HUDEP-2 (cell line): ENCODE results near the gene UPB1.
A peak's percentile ranks its signal among the peaks of the same experiment; 100 is the strongest.
"Not testable (repeated sequence)": the region's sequence is repeated elsewhere in the genome, so short reads cannot be mapped to it uniquely, and the experiment has no call there.

ENCODE experiments used
- DNase-seq, 76 experiments: peaks; one replicate each; lab custom pipeline; 2025; ENCODE audit not compliant: unreplicated experiment in 76 of 76; lab: John Stamatoyannopoulos, UW

The UPB1 gene

GRCh38 chr22:24474649-24475255 lies 20.4 kb upstream of the UPB1 start:
- DNase-seq, result no peak

GRCh38 chr22:24481641-24482040 lies 13.5 kb upstream of the UPB1 start:
- DNase-seq, result no peak

GRCh38 chr22:24482575-24482974 lies 12.6 kb upstream of the UPB1 start:
- no peak for DNase-seq

- DNase-seq, result no peak
Observed at GRCh38 chr22:24482998-24483397, 12.1 kb upstream of the UPB1 start.

DNA sequence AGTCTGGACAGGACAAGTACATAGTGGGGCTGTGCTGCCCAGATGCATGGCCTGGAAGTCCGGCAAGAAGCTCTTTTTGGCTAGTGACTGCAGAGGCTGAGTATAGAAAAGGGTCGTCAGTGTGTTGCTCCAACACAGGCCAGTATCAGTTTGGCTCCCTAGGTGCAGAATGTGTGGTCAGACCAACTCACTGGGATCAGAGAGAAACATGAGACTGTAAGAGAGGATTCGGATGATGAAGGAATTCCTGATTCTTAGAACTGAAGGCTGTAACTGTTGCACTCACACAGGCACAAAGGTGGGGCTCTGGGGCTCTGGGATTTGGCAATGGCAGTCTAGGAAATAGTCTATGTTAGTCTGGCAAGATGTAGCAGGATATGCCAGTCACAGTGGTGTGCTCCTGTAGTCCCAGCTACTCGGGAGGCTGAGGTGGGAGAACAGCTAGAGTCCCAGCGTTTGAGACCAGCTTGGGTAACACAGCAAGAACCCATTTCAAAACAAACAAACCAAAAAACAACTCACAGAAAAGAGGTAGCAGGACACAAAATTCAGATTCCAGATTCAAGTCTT lies 11.1 kb upstream of the UPB1 start:
- DNase-seq, result no peak

GRCh38 chr22:24485170-24485569 lies 10.0 kb upstream of the UPB1 start:
- DNase-seq, result no peak

DNA sequence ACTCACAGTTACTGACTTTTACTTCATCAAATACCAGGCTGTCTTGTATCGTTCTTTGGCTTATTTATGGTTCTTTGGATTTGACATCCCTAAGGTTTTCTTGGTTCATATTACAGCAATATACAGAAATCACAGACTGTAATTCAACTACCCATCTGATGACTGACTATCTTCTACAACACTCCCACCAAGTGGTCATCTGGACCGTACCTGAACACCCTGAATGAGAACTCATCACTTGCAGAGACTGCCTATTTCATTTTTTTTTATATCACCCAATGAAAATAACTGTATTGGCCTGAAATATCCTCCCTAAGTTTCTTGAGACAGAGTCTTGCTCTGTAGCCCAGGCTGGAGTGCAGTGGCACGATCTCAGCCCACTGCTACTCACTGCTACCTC lies 9.5 kb upstream of the UPB1 start:
- no peak for DNase-seq

DNA sequence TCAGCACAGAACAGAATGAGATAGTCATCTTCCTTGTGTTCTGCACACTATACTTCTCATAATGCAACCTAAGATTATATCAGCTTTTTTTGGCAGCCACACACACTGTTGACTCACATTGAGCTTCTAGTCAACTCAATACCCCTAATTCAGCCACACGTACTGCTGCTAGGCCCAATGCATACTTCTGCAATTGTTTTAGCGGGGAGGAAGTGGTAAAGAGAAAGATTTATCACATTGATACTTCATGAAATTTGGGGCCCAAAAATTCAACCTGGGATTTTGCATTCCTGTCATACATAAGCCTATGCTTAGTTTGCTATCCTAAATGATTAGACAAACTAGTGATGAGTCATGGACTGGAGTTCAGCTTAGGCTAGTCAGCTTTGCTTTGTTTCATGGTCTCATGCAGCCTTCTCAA lies 8.6 kb upstream of the UPB1 start:
- DNase-seq, result peak in 4 of 76 experiments; percentile 13 to 29 (median 17)

DNA sequence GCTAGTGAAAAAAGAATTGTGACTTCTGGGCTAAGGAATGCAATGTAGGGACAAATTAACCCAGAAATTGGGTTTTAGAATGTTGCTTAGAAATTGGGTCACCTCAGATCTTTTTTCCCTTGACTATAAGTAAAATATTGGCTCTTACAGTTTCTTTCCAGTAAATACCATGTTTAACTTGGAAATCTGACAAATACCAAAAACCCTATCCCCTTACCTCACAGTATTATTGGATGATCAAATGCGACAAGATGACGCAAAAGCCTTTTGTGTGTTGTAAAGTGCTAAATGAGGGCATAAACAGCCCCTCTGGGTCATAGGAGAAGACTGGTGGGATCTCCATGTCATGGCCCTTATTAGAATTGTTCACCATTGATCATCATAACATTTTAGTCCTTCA lies 6.1 kb upstream of the UPB1 start:
- no peak for DNase-seq

- DNase-seq, result not testable (repeated sequence)
Observed at GRCh38 chr22:24489434-24489833, 5.7 kb upstream of the UPB1 start.

DNA sequence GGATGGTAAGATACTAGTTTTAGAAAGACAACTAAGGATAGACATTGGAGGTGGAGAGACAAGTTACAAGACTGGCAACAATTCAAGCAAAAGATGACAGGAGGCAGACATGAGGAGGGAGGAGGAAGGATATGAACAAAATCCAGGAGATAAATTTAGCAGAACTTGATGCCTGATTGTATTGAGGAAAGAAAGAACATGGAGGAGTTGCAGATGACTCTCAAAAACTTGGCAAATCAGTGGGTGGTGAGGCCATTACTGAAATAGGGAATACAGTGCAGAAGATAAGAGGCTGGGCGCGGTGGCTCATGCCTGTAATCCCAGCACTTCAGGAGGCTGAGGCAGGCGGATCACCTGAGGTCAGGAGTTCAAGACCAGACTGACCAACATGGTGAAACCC lies 2.7 kb upstream of the UPB1 start:
- no peak for DNase-seq

GRCh38 chr22:24494167-24494527 lies 985 bp upstream of the UPB1 start:
- no peak for DNase-seq

GRCh38 chr22:24495365-24495675 lies 188 bp downstream of the UPB1 start:
- no peak for DNase-seq

GRCh38 chr22:24496234-24496633 lies 1.1 kb downstream of the UPB1 start:
- DNase-seq, result no peak

DNA sequence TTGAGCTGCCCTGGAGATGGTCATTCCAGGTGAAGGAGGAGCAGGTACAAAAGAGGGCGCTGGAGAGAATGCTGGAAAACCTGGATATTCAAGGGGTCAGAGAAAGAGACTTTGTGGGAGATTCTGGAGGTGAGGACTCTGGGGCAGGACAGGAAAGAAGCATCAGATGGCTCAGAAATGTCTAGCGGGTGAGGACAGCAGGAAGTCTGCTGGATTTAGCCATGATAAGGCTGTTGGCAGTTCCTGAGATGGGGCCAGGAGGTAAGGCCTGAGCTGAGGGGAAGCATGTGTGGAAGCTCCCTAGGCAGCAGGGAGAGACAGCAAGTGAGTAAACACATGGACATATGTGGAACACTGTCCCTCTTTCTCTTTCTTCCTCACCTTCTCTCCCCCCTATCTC lies 1.5 kb downstream of the UPB1 start:
- DNase-seq, result no peak

- DNase-seq, result no peak
Observed at GRCh38 chr22:24497841-24498258, 2.7 kb downstream of the UPB1 start.

- no peak for DNase-seq
Observed at GRCh38 chr22:24498824-24499223, 3.7 kb downstream of the UPB1 start.

- no peak for DNase-seq
Observed at GRCh38 chr22:24499706-24500276, 4.7 kb downstream of the UPB1 start.

GRCh38 chr22:24500277-24500820 lies 5.2 kb downstream of the UPB1 start:
- no peak for DNase-seq

GRCh38 chr22:24501301-24502005 lies 6.3 kb downstream of the UPB1 start:
- DNase-seq, result no peak

GRCh38 chr22:24502034-24502433 lies 6.9 kb downstream of the UPB1 start:
- no peak for DNase-seq

- no peak for DNase-seq
Observed at GRCh38 chr22:24502541-24502940, 7.4 kb downstream of the UPB1 start.
